Measurements from ENCODE around the gene LAPTM5.
"Not testable (repeated sequence)": the region's sequence is repeated elsewhere in the genome, so short reads cannot be mapped to it uniquely, and the experiment has no call there.

The LAPTM5 gene

DNA sequence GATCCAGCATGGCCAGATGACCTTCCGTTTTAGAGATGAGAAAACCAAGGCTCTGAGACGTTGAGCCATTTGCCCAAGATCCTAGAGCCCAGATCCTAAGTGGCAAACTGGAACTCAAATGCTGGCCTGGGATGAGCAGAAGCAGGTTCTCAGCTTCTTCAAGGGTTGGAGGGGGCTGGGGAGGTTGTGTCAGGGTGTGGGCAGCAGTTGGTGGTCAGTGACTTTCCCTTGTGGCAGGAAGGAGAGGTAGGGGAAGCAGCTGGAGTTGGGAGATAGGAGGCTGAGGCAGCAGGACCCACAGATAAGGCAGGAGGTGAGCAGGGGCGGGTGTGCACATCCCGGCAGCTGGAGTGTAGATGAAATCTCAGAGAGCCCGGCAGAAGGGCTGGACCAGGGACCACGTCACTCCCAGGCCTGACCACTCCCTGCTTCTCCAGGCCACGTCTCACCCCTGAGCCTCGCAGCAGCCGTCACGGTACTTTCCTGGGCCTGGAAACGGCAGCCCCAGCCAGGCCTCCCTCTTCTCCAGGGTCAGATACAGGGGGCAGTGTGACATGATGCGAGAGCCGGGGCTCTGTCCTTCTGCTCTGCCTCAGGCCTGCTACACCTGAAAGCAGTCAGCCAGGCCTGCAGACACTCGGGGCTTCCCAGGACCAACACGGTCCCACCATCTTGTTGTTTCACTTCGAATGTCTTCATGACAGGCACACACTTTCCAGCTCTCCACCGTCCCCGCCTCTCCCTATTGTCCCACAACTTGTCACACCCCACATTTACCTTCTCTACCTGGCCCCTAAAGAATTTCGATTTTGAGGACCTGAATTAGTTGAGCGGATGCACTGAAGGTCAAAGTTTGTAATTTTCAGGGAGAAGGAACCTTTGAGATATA lies 11.5 kb upstream of the LAPTM5 start:
- no peak for TF ChIP-seq ZNF274 (IDR thresholded peaks at IDR 0.05; ENCODE audit: low read depth, low read length)
- no peak overlapping the region for H3K4me3 ChIP-seq (ENCODE audit: low read length)

DNA sequence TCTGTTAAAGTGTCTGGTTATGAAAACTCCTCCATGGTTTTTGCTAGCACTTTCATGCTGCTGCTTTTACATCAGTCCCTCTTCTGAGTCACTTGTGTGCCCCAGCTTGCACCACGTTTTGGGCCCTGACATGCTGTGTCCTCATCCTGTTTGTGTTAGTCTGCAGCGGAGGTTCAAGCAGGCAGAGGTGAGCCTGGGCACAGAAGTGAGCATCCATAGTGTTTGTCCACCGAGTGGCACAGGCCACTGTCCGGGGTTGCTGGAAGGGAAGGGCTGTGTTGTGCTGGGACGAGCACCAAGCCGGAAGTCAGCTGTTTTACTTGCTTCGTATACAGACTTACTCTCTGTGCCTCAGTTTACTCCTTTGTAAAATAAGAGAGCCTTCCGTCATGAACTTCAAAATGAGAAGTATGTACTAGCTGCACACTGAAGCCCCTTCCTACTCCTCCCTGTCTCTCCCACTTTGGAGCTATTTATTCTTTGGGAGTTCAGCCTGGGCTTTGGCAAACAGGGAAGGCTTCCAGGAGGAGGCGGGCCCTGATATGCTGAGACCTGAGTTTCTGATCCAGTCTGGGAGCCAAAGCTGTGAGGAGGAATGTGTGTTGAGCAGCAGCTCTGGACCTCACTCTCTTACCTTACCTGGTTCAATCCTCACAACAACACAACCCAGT lies 10.7 kb upstream of the LAPTM5 start:
- no peak for TF ChIP-seq ZNF274 (IDR thresholded peaks at IDR 0.05; ENCODE audit: low read depth, low read length)
- no peak overlapping the region for H3K4me3 ChIP-seq (ENCODE audit: low read length)

DNA sequence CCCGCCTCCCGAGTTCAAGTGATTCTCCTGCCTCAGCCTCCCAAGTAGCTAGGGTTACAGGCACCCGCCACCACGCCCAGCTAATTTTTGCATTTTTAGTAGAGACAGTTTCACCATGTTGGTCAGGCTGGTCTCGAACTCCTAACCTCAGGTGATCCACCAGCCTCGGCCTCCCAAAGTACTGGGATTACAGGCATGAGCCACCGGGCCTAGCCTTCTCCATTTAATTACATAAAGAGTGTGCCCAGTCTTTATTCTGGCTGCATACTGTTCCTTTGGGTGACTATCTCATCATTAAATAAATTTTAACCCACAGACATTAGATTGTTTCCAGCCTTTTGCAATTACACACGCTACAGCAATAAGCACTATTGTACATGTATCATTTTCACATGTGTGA lies 9.4 kb upstream of the LAPTM5 start:
- not testable (repeated sequence) for H3K4me3 ChIP-seq (ENCODE audit: low read length)

DNA sequence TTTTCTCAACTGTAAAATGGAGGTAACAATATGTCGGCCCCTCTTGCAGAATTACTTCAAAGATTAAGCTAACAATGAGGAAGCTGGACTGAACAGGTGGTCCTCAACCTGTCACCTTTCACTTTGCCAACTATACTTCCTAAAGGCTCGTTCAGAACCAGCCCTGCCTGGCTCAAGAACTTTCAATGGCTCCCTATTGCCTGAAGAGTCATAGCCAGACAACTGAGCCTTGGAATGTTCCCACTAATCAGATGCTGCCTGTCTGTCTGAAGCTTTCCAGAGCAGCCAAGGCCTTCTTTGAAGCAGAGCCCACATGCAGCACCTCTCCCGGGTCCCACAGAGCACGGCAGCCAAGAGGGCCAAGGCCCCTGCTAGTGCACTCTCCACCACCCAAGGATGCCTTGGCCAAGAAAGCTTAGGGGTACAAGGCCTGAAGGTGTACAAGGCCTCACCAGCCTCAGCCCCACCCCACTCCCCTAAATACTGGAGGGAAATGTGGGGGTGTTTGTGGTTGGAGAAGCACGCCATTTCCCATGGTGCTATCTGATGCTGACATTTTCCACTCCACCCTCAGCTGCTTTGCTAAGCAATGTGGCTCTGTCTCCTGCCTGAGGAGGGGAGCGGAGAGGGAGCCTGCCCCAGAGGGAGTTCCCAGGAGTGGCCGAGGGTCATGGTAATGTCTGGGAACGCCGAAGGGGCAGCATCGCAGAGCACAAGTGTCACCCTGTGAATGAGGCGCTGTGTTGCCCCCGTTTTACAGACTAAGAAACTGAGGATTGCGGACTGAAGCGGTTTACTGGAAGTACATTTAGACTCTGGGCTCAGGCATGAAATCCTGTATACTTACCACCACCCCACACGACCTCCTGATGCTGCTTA lies 8.2 kb upstream of the LAPTM5 start:
- TF ChIP-seq ZNF274 (IDR thresholded peaks at IDR 0.05; ENCODE audit: low read depth, low read length): no peak
- no peak overlapping the region for H3K4me3 ChIP-seq (ENCODE audit: low read length)

DNA sequence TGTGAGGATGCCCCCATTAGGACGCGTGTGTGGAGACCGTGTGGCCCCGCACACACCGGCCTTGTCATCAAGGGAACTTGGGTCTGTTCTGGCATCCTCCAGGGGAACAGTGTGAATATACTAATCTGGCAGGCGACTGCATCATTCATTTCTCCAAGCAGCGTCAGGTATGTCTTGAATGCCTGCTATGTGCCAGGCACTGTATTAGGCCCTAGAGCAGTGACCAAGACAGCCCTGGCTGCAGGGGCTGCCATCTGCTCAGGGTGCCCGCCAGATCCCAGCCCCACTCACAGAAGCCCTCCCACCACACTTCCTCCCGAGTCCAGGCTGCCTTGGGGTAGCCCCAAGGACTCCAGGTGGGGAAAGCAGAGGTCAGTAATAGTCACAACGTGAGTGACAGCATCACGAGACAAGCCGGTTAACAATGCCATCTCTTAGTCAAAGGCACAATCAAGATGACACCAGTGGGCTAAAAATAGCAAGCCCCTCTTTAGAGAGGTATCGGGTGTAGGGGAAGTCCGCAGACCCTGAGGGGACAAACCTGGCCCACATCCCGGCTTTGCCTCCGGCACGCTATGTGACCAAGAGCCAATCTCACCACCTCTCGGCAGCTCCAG lies 7.5 kb upstream of the LAPTM5 start:
- TF ChIP-seq ZNF274 (IDR thresholded peaks at IDR 0.05; ENCODE audit: low read depth, low read length): no peak
- no peak overlapping the region for H3K4me3 ChIP-seq (ENCODE audit: low read length)

DNA sequence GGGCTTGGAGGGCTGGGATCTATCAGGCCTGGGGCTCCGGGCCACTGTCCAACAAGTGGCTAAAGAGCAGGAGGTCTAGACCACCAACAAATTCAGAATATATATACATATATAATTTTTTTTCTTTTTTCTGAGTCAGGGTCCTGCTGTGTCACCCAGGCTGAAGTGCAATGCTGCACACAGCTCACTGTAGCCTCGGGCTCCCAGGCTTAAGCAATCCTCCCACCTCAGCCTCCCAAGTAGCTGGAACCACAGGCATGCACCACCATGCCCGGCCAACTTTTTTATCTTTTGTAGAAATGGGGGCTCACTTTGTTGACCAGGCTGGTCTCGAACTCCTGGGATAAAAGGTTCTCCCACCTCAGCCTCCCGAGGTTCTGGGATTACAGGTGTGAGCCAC lies 6.8 kb upstream of the LAPTM5 start:
- no peak overlapping the region for H3K4me3 ChIP-seq (ENCODE audit: low read length)
- TF ChIP-seq ZNF274 (IDR thresholded peaks at IDR 0.05; ENCODE audit: low read depth, low read length): no peak

DNA sequence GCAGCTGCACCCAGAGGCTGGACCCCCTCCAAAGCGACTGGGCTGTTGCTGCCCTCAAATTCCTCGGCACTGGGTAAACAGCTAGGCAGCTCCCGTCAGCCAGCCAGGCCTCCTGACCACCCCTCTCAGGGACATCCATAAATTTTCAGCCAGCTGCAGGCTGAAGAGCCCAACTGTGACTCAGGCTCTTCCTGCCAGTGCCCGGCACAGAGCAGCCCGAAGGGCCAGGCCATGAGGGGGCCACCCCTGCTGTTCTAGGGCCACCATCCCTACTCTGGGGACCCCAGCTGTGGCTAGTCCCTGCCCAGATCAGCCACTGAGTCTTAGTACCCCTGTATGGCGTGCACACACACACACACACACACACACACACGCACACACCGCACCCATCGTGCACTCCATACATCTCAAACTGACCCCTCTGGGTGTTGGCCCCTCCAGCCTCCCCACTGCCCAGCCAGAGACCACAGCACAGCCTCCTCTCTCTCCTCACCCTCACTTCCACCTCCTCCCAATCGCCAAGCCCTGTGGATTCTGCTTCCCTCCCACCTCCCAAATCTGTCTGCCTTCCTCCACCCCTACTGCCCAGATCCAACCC lies 6.2 kb upstream of the LAPTM5 start:
- no peak for TF ChIP-seq ZNF274 (IDR thresholded peaks at IDR 0.05; ENCODE audit: low read depth, low read length)

DNA sequence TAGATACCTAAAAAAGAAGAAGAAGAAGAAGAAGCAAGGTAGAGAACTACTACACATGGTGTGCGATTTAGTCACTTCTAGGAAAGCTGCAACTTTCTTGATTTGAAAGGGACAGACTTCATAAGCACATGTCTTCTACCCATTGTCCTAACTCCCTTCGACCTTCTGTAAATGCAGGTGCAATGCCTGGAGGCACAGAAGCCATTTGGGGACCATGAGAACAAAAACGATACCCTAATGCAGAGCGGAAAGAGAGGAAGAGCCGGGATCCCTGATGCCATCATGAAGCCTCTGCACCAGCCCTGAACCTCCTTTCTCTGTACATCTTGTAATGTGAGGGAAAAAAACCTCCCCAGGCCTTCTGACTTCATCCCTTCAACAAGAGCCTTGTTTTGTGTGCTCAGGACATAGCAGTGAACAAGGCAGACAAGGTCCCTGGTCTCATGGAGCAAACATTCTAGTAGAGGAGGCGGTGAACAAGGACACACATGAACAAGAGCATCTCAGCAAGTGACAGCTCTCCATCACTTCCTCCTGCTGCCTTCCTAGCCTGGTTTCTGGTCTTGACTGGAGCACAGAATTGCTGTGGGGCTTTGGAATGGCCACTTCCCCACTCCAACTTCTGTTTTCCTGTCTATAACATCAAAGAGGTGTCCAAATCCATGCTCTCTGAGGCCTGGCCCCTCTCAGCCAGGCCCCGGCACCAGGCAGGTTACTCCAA lies 5.5 kb upstream of the LAPTM5 start:
- TF ChIP-seq ZNF274 (IDR thresholded peaks at IDR 0.05; ENCODE audit: low read depth, low read length): no peak
- no peak overlapping the region for H3K4me3 ChIP-seq (ENCODE audit: low read length)

More for the DNA sequence above, 6.2 kb upstream of the LAPTM5 start:
- H3K4me3 ChIP-seq (ENCODE audit: low read length): no peak overlapping the region

DNA sequence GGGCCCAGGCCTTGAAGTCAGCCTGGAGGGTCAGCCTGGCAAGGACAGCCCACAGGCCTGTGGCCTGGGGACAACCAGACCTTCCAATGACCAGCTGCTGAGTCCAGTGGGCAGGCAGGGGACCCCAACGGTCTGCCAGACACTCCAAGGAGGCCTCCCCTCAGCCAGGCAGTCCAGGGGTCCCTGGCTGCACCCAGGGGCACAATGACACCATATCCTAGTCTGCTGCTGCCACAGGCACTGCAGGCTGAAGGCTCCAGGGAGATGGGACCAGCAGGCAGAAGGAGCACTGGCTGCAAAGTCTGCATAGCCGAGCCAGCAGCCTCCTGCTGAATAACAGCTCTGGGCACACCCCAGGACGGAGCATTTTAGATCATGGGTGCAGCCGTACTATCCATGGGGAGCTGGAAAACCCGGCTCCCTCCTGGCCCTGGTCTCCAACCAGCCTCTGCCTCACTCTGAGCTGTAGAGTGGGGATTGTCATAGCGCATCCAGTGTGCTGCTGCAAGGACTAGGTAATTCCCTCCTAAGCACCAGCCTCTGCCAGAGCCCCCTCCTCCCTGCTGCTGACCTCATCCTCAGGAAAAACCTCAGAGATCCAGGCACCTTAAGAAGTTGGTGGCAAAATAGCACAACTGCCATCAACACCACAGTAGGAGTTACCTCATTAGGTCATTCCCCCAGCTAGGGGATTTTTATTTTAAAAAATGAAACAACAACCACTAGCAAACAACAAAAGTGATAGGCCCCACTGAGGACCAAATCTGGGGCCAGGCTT lies 4.8 kb upstream of the LAPTM5 start:
- no peak overlapping the region for H3K4me3 ChIP-seq (ENCODE audit: low read length)
- TF ChIP-seq ZNF274 (IDR thresholded peaks at IDR 0.05; ENCODE audit: low read depth, low read length): no peak

DNA sequence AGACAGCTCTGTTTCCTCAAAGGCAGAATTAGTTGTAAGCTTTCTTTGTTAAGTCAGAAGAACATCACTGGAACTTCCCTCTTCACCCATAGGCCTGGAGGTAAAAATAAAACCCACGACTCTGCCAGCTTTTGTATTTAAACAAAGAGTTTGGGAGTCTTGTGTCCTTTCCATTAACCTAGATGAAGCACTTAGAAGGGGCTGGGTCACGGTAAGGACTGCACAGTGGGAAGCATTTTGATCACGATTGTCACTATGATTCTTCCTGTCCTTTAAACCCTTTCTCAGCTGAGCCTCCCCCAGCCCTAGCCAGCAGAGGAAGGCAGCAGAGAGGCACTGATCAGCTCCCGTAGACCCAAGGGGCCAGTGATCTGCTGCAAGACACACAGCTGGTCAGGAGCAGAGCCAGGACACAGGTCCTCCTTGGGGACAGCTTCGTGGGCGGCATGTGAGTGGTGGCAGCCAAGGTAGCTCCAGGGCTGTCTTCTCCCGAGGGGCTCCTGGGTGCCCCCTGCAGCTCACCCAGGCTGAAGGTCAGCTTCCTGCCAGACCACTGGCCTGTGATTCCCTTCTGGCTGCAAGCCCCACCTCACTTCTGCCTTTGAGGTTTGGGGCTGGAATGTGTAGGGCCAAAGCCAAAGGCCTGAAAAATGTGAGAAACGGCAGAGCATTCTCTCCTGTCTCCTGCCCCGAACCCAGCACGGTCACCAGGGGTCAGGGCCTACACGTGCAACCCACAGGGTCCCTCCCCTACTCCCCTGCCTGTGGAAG lies 4.0 kb upstream of the LAPTM5 start:
- H3K4me3 ChIP-seq (ENCODE audit: low read length): no peak overlapping the region; the same call in 1 of the 2 replicates
- TF ChIP-seq ZNF274 (IDR thresholded peaks at IDR 0.05; ENCODE audit: low read depth, low read length): no peak

DNA sequence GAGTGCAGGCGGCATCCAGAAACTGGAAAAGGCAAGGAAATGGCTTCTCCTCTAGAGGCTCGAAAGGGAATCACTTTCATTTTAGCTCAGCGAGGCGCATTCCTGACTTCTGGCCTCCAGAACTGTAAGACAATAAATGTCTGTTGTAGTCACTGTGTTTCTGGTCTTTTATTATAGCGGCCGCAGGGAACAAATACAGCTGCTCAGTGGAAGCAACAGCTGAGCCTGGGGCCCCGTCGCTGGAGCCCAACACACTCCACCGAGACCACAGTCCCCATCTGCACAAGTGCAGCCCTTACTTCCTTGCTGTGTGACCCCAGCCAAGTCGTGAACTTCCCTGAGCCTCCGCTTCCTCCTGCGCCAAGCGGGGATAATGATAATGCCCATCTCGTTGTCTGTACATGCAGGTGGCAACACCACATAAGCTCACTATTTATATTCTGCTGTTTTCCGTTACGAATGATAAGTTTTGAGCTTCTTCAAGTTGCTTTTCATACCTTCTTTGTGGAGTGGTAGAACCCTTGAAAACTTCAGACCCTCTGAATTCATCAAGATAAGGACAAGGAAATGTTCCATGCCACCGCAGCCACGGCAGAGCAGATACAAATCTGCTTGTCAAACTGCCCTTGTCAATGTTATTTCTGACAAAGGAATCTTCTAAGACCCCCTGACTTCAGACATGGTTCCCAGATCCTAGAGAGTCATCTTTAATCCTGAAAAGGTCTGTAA lies 3.2 kb upstream of the LAPTM5 start:
- H3K4me3 ChIP-seq (ENCODE audit: low read length): peak overlapping the region; percentile 10; the same call in 1 of the 2 replicates
- no peak for TF ChIP-seq ZNF274 (IDR thresholded peaks at IDR 0.05; ENCODE audit: low read depth, low read length)

Measured in GM08714 (cell line).